ENCODE measurements around the gene TTC31.
"Not testable (repeated sequence)": the region's sequence is repeated elsewhere in the genome, so short reads cannot be mapped to it uniquely, and the experiment has no call there.

Gene TTC31

DNA sequence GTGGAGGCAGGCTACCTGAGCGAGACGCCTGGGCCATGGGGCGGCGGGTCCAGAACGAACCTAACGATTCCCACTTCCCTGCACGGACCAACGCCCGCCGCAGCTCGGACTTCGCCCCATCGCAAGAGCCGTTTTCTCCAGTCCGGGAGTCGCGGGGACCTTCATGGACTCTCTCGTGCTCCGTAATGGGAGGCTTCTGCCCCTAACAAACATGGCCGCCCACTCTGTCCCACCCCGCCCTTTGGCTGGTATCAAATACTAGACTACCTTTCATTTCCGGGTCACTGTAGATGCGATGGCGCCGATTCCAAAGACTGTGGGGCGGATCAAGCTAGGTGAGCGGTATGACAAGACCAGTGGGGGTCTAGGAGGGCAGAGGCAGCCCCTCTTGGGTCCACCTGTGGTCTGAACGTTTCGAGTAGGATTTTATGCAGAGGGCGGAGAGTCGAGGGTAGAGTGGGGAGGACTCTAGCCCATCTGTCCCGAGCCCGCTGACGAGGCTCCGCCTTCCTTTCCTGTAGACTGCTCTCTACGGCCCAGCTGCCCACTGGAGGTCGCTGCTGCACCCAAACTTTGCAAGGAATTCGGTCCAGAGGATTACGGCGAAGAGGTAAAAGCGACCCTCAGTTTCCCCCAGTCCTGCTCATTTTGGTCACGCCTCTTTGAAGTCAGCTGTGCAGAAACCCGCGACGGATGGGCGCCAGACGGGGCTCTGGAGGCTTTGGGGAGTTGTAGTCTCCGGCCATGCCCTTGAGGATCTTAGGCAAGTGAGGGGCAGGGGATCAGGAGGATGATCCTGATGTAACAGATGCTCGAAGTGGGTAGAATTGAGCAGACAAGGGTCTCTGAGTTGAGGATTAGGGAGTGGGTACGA is at the start of gene TTC31, which contains the start of gene CCDC142:
Gene TTC31, plus strand, starts transcription at position 281 of the 874 bp plus-strand sequence. Its CDS starts 15 bp downstream, at position 296.
Gene CCDC142, minus strand, starts transcription at position 198 of the 874 bp plus-strand sequence. Its CDS starts 161 bp downstream, at position 37.
- peak; percentile 90 to 91 for DNase-seq (ENCODE audit: low spot score in 2 of 2)
- peaks cover 18% of the 10 kb centered on the region for H3K4me1 Mint-ChIP-seq
- H3K4me3 Mint-ChIP-seq, result peak within 1 kb of the TSS; percentile 99
- H3K27ac Mint-ChIP-seq, result peak within 1 kb of the TSS; percentile 92
- no peaks in the 10 kb centered on the region for H3K27me3 Mint-ChIP-seq
- peak; percentile 93 for ATAC-seq (ENCODE audit: low read depth)
- H3K36me3 Mint-ChIP-seq, result peaks cover 11% of the 10 kb centered on the region
- H3K9me3 Mint-ChIP-seq, result no peaks in the 10 kb centered on the region

GRCh38 chr2:74436111-74436805 is 46.6 kb upstream of the TTC31 start:
- no peaks in the 10 kb centered on the region for H3K36me3 Mint-ChIP-seq
- peaks cover 2% of the 10 kb centered on the region for H3K27me3 Mint-ChIP-seq
- no peak for DNase-seq (ENCODE audit: low spot score in 2 of 2)
- no peak for ATAC-seq (ENCODE audit: low read depth)
- H3K9me3 Mint-ChIP-seq, result no peaks in the 10 kb centered on the region
- peaks cover 17% of the 10 kb centered on the region for H3K4me1 Mint-ChIP-seq
- no peak overlapping the region for H3K4me3 Mint-ChIP-seq
- no peak overlapping the region for H3K27ac Mint-ChIP-seq

- Mint-ChIP-seq H3K27ac (no peak overlapping the region), H3K9me3 (no peaks in the 10 kb centered on the region), H3K4me1 (peaks cover 17% of the 10 kb centered on the region), H3K36me3 (no peaks in the 10 kb centered on the region), H3K27me3 (peaks cover 2% of the 10 kb centered on the region), H3K4me3 (no peak overlapping the region)
- ATAC-seq (ENCODE audit: low read depth) (no peak), DNase-seq (ENCODE audit: low spot score in 2 of 2) (no peak)
Measured at GRCh38 chr2:74436848-74437695, 45.8 kb upstream of the TTC31 start.

DNA sequence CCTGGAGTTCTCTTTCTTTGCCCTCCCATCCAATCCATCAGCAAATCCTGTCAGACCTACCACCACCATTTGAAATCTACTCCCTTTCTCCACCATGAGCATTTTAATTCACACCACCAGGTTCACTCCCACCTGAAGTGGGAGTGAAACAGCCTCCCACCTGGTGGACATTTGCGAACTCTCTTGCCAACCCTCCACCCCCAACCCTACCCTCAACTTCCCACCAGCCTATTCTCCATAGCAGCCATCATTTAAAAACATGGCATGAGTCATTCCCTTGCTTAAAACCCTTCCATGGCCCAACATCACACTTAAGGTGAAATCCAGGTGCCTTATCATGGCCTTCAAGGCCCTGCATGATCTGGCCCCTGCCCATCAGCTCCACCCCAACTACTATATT is 44.6 kb upstream of the TTC31 start:
- Mint-ChIP-seq H3K9me3 (no peaks in the 10 kb centered on the region), H3K27ac (no peak overlapping the region), H3K36me3 (no peaks in the 10 kb centered on the region), H3K4me3 (no peak overlapping the region), H3K4me1 (peaks cover 19% of the 10 kb centered on the region), H3K27me3 (peaks cover 6% of the 10 kb centered on the region)
- DNase-seq (ENCODE audit: low spot score in 2 of 2) (no peak), ATAC-seq (ENCODE audit: low read depth) (no peak)

GRCh38 chr2:74439373-74439772 is 43.5 kb upstream of the TTC31 start:
- Mint-ChIP-seq H3K4me3 (peak overlapping the region; percentile 51), H3K9me3 (no peaks in the 10 kb centered on the region), H3K4me1 (peaks cover 21% of the 10 kb centered on the region), H3K27me3 (peaks cover 6% of the 10 kb centered on the region), H3K27ac (no peak overlapping the region), H3K36me3 (no peaks in the 10 kb centered on the region)
- no peak for ATAC-seq (ENCODE audit: low read depth)
- DNase-seq (ENCODE audit: low spot score in 2 of 2), result no peak

DNA sequence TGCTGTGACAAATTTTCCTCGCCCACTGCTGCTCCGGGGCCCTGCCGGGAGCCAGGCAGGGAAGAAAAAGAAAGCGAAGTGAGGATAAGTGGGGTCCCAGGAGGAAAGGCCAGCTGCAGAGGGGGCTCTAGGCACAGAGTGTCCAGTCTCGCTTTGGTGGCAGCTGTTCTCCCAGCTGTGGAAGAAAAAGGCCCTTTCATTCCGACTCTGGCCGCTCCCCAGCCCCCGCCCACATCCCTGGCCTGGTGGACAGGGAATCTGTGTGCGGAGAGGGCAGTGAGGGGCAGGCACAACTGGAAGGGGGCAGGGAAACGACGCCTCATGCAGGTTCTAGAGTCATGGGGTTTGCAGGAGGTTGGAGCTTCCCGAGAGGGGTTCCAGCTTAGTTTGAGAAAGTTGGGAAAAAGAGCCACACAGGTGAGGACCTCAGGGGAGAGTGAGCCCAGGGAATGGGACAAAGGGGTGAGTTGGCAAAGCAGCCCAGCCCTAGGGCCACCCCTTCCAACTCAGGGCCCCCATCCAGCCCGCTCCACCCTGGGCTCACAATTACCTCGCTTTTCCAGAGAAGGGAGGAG is 43.0 kb upstream of the TTC31 start:
- H3K27ac Mint-ChIP-seq, result no peak overlapping the region
- no peaks in the 10 kb centered on the region for H3K9me3 Mint-ChIP-seq
- DNase-seq (ENCODE audit: low spot score in 2 of 2), result no peak
- no peak for ATAC-seq (ENCODE audit: low read depth)
- H3K4me3 Mint-ChIP-seq, result peak overlapping the region; percentile 86
- H3K4me1 Mint-ChIP-seq, result peaks cover 21% of the 10 kb centered on the region
- H3K36me3 Mint-ChIP-seq, result no peaks in the 10 kb centered on the region
- H3K27me3 Mint-ChIP-seq, result peaks cover 8% of the 10 kb centered on the region

DNA sequence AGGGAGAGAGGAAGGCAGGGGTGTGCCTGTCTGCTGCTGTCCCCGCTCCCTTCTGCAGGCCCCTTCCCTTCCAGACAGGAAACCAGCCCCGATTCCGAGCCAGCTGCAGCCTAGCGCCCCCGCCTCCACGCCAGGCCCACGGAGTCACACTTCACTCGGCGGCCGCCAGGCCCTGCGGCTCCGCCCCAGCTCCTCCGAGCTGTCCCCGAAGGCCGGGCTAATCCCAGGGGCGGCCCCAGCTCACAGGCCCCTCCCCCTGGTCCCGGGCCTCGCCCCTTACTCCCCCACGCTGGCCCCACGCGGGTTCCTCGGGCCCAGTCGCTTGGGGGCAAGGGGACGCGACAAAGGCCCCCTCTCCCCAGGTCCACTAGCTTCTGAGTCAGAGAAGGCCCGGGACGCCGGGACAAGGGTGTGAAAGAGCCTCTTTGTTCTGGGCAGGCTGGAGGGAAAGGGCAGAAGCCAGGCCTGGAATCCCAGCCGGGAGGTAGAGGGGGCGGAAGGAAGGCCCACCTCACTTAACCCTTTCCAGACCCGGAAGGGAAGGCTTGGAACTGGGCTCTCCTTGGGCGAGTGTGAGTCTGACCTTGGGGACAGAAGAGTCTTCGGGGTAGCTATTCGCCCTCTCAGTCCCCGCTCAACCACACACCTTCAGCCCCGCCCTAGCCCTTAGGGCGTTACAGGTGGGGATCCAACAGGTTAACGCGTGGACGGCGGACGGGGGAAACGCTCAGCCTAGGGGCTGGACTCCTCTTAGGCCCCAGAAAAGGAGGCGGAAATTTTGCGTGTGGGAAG is 42.3 kb upstream of the TTC31 start:
- H3K27me3 Mint-ChIP-seq, result peaks cover 8% of the 10 kb centered on the region
- peaks cover 21% of the 10 kb centered on the region for H3K4me1 Mint-ChIP-seq
- peak; percentile 86 for ATAC-seq (ENCODE audit: low read depth)
- DNase-seq (ENCODE audit: low spot score in 2 of 2), result peak; percentile 57 to 64
- no peaks in the 10 kb centered on the region for H3K9me3 Mint-ChIP-seq
- H3K4me3 Mint-ChIP-seq, result peak overlapping the region; percentile 86
- H3K36me3 Mint-ChIP-seq, result no peaks in the 10 kb centered on the region
- H3K27ac Mint-ChIP-seq, result no peak overlapping the region

DNA sequence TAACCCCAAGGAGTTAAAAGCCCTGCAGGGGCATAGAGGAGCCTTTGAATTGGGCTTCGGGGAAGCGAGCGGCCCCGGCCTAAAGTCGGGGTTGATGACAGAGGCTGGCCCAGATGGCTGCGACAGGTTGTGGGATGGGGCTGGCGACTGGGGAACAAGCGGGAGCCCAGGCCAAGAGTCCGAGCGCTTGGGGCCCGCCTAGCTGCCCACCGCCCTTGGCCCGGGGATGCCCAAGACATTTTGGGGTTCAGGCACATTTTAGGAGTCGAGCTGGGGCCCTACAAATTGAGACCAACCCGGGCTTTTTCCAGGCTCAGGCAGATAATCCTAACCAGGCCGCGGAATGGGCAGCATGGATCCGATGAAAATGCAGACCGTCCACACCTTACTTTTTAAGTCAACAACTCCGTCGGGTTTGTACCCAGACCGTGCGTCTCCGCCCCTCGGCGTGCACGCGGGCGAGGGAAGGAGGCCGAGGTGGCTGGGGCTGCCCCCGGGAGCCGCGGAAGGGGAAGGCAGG is 41.7 kb upstream of the TTC31 start:
- H3K27ac Mint-ChIP-seq, result no peak overlapping the region

DNA sequence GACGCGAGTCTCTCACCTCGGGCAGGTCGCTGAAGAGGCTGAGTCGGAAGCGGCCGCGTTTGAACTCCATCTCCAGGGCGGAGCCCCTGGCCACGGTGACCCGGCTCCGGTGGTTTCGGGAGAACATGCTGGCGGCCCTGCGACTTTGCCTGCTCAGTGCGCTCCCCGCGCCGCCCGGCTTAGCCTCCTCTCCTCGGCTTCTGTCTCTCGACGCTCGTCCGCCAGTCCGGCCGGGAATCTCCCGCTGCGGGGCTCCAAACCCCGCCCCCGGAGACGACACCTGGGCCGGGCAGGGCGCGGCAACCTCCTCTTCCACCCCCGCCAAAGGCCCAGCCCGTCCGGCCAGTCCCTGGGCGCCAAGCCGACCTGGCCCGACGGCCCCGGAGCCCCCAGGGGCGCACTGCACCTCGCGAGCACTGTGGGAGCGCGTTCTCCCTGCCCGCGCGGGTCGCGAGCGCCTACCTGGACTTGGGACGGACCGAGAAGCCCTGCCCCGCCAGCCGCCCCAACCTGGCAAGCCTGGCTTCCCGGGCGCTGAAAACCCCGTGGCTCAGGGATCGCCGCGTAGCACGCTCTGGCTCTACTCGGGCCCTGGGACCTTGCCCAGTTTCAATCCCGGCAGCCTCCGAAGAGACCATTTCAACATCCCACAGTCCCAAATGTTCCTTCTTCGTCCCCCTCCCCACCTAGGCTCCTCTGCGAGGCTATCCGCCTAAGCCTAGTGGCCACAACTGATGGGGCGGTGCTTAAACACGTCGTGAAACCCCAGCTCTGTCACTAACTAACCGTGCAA is 41.0 kb upstream of the TTC31 start, which contains the start of gene RTKN:
Gene RTKN, minus strand, starts transcription at position 248 of the 793 bp plus-strand sequence. Its CDS starts 121 bp downstream, at position 127.
- DNase-seq (ENCODE audit: low spot score in 2 of 2) (peak in 1 of 2 donors; percentile 52), ATAC-seq (ENCODE audit: low read depth) (peak; percentile 51)
- no peaks in the 10 kb centered on the region for H3K36me3 Mint-ChIP-seq
- H3K4me3 Mint-ChIP-seq, result peak within 1 kb of the TSS; percentile 86
- H3K4me1 Mint-ChIP-seq, result peaks cover 21% of the 10 kb centered on the region
- no peaks in the 10 kb centered on the region for H3K9me3 Mint-ChIP-seq
- H3K27ac Mint-ChIP-seq, result no peak within 1 kb of the TSS
- H3K27me3 Mint-ChIP-seq, result peaks cover 8% of the 10 kb centered on the region

More for the DNA sequence above, 41.7 kb upstream of the TTC31 start:
- Mint-ChIP-seq H3K4me3 (peak overlapping the region; percentile 86), H3K4me1 (peaks cover 21% of the 10 kb centered on the region), H3K36me3 (no peaks in the 10 kb centered on the region), H3K9me3 (no peaks in the 10 kb centered on the region), H3K27me3 (peaks cover 8% of the 10 kb centered on the region)
- no peak for ATAC-seq (ENCODE audit: low read depth)
- no peak for DNase-seq (ENCODE audit: low spot score in 2 of 2)

GRCh38 chr2:74442483-74443297 is 40.2 kb upstream of the TTC31 start:
- not testable (repeated sequence) for H3K27ac Mint-ChIP-seq; DNase-seq (ENCODE audit: low spot score in 2 of 2); ATAC-seq (ENCODE audit: low read depth); H3K36me3 Mint-ChIP-seq; H3K27me3 Mint-ChIP-seq; H3K9me3 Mint-ChIP-seq
- peak overlapping the region; percentile 86 for H3K4me3 Mint-ChIP-seq
- H3K4me1 Mint-ChIP-seq, result peaks cover 17% of the 10 kb centered on the region

DNA sequence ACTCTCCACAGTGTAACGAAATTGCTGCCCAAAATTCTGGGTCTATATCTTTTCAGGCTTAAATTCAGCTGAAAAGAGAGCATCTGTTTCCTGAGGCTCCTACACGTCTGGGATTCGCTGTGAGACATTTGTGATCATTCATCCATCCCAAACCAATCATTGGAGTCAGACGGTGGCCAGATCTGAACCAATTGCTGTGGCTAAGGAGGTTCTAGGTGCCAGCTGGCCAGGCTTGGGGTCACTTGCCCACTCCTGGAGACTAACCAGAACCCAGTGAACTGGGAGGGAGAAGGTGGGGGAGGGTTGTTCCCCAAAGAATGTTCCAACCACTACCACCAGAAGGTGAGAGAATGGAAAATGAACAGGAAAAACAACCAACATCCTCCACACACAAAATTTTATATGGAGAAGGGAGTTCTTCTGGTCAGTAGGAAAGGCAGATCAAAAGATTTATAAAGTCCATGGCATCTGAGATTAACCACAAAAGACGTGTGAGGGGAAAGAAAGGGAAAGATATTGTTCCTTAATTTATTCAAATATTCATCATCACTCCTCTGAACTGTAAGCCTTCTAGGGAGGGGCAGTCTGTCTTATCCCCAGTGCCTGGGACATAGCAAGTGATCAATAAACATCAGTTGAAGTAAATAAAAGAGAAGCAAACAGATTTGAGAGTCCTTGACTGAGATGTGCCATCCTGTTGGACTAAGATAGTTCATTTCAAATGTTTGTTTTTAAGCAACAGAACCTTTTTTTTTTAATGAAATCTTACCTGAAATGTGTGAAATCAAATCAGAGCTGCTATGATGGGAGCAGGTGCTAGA is 38.2 kb upstream of the TTC31 start:
- Mint-ChIP-seq H3K4me3 (no peak overlapping the region), H3K9me3 (no peaks in the 10 kb centered on the region), H3K4me1 (peaks cover 10% of the 10 kb centered on the region), H3K27me3 (peaks cover 10% of the 10 kb centered on the region), H3K27ac (no peak overlapping the region), H3K36me3 (no peaks in the 10 kb centered on the region)
- ATAC-seq (ENCODE audit: low read depth), result no peak
- DNase-seq (ENCODE audit: low spot score in 2 of 2), result no peak

Measured in memory B cell (primary cell).